ENCODE results near the gene MTX1.
A peak's percentile ranks its signal among the peaks of the same experiment; 100 is the strongest.
"Not testable (repeated sequence)": the region's sequence is repeated elsewhere in the genome, so short reads cannot be mapped to it uniquely, and the experiment has no call there.

The MTX1 gene, protein sequence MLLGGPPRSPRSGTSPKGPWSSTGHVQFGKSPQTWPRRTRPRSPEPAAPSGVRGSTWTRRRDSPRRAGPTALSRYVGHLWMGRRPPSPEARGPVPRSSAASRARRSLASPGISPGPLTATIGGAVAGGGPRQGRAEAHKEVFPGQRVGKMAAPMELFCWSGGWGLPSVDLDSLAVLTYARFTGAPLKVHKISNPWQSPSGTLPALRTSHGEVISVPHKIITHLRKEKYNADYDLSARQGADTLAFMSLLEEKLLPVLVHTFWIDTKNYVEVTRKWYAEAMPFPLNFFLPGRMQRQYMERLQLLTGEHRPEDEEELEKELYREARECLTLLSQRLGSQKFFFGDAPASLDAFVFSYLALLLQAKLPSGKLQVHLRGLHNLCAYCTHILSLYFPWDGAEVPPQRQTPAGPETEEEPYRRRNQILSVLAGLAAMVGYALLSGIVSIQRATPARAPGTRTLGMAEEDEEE

DNA sequence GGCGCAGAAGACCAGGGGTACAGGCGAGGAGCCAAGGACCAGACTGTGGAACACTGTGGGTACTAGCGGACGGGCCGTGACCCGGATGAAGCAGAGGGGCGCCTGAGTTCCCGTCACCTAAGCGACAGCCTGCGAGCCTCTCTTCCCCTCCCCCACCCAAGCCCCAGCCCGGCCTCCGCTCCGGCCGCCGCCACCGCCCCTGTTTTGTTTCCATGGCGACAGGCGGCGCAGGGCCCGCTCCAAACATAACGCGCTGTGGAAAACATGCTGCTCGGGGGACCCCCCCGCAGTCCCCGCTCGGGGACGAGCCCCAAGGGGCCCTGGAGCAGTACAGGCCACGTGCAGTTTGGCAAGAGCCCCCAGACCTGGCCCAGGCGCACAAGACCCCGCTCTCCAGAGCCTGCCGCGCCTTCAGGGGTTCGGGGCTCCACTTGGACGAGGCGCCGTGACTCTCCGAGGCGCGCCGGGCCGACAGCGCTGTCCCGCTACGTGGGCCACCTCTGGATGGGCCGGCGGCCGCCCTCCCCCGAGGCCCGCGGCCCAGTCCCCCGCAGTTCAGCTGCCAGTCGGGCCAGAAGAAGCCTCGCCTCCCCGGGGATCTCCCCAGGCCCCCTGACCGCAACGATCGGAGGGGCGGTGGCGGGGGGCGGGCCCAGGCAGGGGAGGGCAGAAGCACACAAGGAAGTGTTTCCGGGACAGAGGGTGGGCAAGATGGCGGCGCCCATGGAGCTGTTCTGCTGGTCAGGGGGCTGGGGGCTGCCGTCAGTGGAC, at the start of gene MTX1:
Gene MTX1 (plus strand): TSS at position 155 of the 771 bp plus-strand sequence. CDS start 110 bp downstream, at position 265.
- DNase-seq: peak; percentile 86 to 87

GRCh38 chr1:155158991-155159390, 49.5 kb upstream of the MTX1 start:
- no peak for DNase-seq

- no peak for DNase-seq
These were observed 48.4 kb upstream of the MTX1 start for GRCh38 chr1:155160128-155160527.

DNA sequence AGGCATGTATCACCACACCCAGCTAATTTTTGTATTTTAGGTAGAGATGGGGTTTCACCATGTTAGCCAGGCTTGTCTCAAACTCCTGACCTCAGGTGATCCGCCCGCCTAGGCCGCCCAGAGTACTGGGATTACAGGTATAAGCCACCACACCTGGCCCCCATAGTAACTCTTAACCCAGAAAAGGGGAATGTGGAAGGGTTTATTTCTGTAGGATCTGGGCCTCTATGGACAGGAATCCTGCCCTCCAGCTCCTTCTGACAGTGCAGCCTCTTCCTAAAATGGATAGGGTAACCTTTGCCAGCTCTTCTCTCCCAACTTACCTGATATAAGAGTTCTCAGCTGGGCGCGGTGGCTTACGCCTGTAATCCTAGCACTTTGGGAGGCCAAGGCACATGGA, 45.9 kb upstream of the MTX1 start:
- DNase-seq: not testable (repeated sequence)

GRCh38 chr1:155163785-155164184, 44.7 kb upstream of the MTX1 start:
- DNase-seq: not testable (repeated sequence)

DNA sequence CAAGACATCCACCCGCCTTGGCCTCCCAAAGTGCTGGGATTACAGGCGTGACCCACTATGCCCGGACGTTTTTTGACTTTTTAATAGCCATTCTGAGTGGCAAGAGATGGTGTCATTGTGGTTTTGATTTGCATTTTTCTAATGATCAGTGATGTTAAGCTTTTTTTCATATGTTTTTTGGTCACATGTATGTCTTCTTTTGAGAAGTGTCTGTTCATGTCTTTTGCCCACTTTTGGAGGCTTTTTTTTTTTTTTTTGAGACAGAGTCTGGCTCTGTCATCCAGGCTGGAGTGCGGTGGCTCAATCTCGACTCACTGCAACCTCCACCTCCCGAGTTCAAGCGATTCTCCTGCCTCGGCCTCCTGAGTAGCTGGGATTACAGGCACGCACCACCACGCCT, 43.9 kb upstream of the MTX1 start:
- not testable (repeated sequence) for DNase-seq

DNA sequence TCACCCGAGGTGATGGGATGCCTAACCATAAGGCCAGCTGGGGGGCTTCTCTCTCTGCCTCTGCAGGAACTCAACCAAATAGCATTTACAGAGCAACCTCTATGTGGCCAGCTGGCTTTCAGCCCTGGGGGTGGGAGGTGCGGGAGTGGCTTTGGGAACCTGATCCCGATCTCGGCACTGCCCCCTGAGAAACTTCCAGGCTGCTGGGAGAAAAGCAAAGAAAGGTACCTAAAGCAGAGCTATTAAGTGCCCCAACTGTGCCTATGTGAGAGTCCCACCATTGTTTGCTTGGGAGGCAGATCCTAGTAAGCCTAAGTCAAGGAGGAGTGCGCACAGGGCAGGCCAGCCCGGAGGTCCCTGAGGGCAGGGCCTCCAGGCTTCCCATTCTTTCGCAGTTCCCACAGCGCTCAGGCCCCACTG, 42.4 kb upstream of the MTX1 start:
- DNase-seq: no peak

DNA sequence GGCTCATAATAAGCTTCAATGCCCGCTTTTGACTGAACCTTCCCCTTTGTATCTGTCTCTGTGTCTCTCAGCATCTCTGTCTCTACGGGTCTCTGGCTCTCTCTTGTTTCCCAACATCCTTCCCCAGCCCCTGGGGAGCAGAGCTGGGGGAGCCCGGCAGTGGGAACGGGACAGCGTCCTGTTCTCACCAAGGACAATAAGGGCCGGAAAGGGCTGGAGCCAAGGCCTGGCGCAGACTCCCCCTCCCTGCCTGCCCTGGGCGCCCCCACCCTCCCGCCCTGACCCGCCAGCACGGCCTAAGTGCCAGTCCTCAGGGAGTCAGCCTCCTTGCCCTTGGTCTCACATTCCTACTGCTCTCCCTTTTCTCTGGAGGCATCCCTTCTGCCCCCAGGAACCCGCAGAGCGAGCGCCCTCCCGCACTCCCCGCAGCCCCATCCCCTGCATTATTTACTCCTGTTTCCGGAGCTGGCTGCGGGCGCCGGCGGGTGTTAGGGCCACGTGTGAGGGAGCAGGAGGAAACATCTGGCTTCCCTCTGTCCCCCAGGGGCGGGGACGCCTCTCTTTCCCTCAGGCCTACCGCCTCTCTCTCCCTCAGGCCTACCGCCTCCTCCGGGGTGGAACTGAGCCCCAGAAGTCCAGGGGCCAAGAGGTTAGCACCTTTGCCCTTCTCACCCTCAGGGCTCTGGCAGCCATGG, 41.9 kb upstream of the MTX1 start:
- no peak for DNase-seq

- peak; percentile 75 to 83 for DNase-seq
These were observed 41.1 kb upstream of the MTX1 start for GRCh38 chr1:155167166-155168104.

- not testable (repeated sequence) for DNase-seq
These were observed 40.4 kb upstream of the MTX1 start for GRCh38 chr1:155168105-155168445.

- no peak for DNase-seq
These were observed 39.9 kb upstream of the MTX1 start for GRCh38 chr1:155168456-155169210.

GRCh38 chr1:155169541-155169940, 39.0 kb upstream of the MTX1 start:
- DNase-seq: no peak

DNA sequence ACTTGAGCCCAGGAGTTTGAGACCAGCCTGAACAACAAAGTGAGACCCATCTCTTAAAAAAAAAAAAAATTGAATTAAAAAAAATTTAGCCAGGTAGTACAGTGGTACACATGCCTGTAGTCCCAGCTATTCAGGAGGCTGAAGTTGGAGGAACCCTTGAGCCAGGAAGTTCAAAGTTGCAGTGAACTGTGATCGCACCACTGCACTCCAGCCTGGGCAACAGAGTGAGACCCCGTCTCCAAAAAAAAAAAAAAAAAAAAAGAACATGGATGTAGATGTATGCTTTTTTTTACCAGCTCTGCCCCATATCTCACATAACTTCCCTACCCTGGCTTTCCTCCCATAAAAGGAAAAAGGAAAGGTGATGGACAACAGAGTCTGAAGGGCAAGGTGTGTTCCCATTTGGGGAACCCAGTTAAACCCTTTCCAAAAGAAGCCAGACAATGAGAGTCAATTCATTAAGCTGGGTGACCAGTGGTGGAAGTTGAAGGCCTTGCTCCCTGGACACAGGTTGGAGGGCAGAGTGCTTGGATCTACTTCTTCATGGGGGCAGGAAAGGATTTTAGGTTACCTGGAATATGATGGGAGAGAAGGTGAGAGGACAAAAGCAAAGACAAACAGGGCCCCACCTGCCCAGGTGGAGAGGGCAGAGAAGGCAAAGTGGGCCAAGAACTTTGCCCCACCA, 38.3 kb upstream of the MTX1 start:
- DNase-seq: no peak

DNA sequence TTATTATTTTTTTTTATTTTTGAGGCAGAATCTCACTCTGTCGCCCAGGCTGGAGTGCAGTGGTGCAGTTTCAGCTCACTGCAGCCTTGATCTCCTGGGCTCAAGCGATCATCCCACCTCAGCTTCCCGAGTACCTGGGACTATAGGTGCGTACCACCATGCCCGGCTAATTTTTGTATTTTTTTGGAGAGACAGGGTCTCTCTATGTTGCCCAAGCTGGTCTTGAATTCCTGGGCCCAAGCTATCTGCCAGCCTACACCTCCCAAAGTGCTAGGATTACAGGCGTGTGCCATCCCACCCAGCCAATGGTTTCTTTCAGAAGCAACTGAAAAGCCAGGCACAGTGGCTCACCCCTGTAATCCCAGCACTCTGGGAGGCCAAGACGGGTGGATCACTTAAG, 37.7 kb upstream of the MTX1 start:
- DNase-seq: no peak

- DNase-seq: no peak
These were observed 36.4 kb upstream of the MTX1 start for GRCh38 chr1:155171836-155172731.

- peak; percentile 91 to 94 for DNase-seq
These were observed 35.6 kb upstream of the MTX1 start, which contains the start of gene KRTCAP2 for GRCh38 chr1:155172732-155173477. TSS of gene KRTCAP2 (minus strand) at chr1:155173304. CDS start at chr1:155173224, 80 bp downstream.

DNA sequence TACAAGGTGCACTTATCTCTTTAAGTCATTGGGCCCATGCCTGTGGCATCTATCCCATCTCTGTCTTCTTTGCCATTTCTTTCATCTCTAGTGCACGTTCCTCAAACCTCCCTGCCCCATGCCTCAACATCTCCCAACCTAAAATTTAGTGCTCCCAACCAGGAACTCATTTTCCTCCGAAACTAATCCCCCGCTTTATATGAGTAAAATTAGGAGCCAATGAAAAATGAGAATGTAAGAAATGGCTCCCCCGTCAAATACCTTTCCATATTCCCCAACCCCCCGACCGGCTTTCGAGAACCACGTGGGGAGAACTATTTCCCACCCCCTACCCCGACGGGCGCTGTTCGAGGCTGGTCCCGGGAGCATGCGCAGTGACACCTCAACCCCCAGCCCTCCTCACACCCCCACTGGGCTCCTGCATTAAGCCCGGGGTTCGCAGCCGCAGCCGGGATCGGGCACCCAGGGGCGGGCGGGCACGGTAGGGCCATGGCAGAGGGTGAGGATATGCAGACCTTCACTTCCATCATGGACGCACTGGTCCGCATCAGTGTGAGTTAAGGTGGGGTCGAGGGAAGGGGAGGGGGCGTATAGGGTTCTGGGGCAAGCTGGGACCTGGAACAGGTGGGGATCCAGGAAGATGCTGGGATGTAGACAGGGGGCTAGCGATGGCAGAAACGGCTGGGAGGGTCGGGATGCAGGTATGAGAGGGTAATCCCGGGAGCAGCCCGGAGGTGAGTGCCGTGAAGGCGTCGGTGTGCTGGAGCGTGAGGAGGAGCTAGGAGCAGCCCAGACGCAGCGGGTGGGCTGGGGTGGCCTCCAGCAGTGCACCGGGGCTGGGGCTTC, 34.8 kb upstream of the MTX1 start, which contains the start of gene TRIM46:
Gene TRIM46 (plus strand): TSS at position 372 of the 846 bp plus-strand sequence. CDS start 118 bp downstream, at position 490.
- peak; percentile 73 to 76 for DNase-seq
